Keratinocyte (primary cell): ENCODE results near the gene LRRC58.

ENCODE experiments used
- CTCF ChIP-seq, 3 experiments: IDR thresholded peaks in 1 of 3; conservative IDR thresholded peaks in 1 of 3; optimal IDR thresholded peaks in 1 of 3; 2 replicates in 2 of 3; 3 replicates in 1 of 3; pipeline versions ENCODE3 to v1.5.1; 2011; ENCODE audit warnings: low read length in 3 of 3, mild to moderate bottlenecking in 3 of 3, moderate library complexity in 2 of 3, control low read depth in 1 of 3, inconsistent platforms in 1 of 3; ENCODE audit not compliant: insufficient read depth in 2 of 3; ENCODE audit errors: extremely low read depth in 1 of 3
- EZH2 ChIP-seq: IDR thresholded peaks from one replicate; pipeline ENCODE4 v1.6.1; 2012; ENCODE audit warnings: inconsistent platforms, mild to moderate bottlenecking, low read length, moderate library complexity

- TF ChIP-seq CTCF (optimal IDR thresholded peaks at IDR 0.05 in 1 of 3, IDR thresholded peaks at IDR 0.05 in 1 of 3, conservative IDR thresholded peaks at IDR 0.05 in 1 of 3; ENCODE audit: extremely low read depth in 1 of 3, insufficient read depth in 2 of 3, low read length in 3 of 3) (no peak), EZH2 (no peak)
Observed at GRCh38 chr3:120324190-120324589, 25.0 kb downstream of the LRRC58 start.
